GM18508 (cell line): ENCODE results near the gene KANSL3.

Experiments
- ATAC-seq: cut with Tn5 transposase; IDR thresholded peaks from one replicate; pipeline ENCODE4 v1.9.1; 2021; ENCODE audit warnings: moderate number of reproducible peaks; ENCODE audit not compliant: insufficient read depth, unreplicated experiment

KANSL3 gene

GRCh38 chr2:96548558-96549465, 89.3 kb downstream of the KANSL3 start:
- no peak for ATAC-seq

- ATAC-seq, result no peak
Observed at GRCh38 chr2:96547731-96548171, 90.4 kb downstream of the KANSL3 start.

GRCh38 chr2:96547203-96547641, 90.9 kb downstream of the KANSL3 start:
- ATAC-seq, result no peak

GRCh38 chr2:96546797-96547196, 91.3 kb downstream of the KANSL3 start:
- ATAC-seq, result no peak

- ATAC-seq, result no peak
Observed at GRCh38 chr2:96546321-96546720, 91.8 kb downstream of the KANSL3 start.
